Trophoblast cell (in vitro differentiated cells and primary cell): ENCODE measurements around the gene SCAF1.
A peak's percentile ranks its signal among the peaks of the same experiment; 100 is the strongest.

Experiments
- DNase-seq, 2 donors: peaks; one replicate each; pipeline ENCODE4 v3.0.0-alpha.2; 2016
- H2AFZ ChIP-seq: 2 replicates; pipeline ENCODE4 v1.6.1; 2013; ENCODE audit warnings: low read length, moderate library complexity, mild to moderate bottlenecking; ENCODE audit not compliant: insufficient read depth, poor library complexity
- H2AK5ac ChIP-seq: 2 replicates; pipeline ENCODE4 v1.6.1; 2013; ENCODE audit warnings: mild to moderate bottlenecking, low read length
- H2BK120ac ChIP-seq: 2 replicates; pipeline ENCODE4 v1.6.1; 2013; ENCODE audit warnings: low read length, mild to moderate bottlenecking, moderate library complexity; ENCODE audit not compliant: insufficient read depth, poor library complexity
- H2BK12ac ChIP-seq: 2 replicates; pipeline ENCODE4 v1.6.1; 2013; ENCODE audit warnings: mild to moderate bottlenecking, low read length, moderate library complexity
- H2BK5ac ChIP-seq: 2 replicates; pipeline ENCODE4 v1.6.1; 2013; ENCODE audit warnings: low read length, low read depth, moderate library complexity, mild to moderate bottlenecking; ENCODE audit not compliant: poor library complexity
- H3K14ac ChIP-seq: 2 replicates; pipeline ENCODE4 v1.6.1; 2013; ENCODE audit warnings: mild to moderate bottlenecking, low read length
- H3K18ac ChIP-seq: 2 replicates; pipeline ENCODE4 v1.6.1; 2013; ENCODE audit warnings: mild to moderate bottlenecking, low read length
- H3K23ac ChIP-seq: 2 replicates; pipeline ENCODE4 v1.6.1; 2013; ENCODE audit warnings: low read length
- H3K27ac ChIP-seq: 2 replicates; pipeline ENCODE4 v1.5.1; 2013; ENCODE audit warnings: low read depth, mild to moderate bottlenecking, inconsistent platforms, low read length, moderate library complexity
- H3K27me3 ChIP-seq: 2 replicates; pipeline ENCODE4 v1.6.1; 2013; ENCODE audit warnings: inconsistent platforms, mild to moderate bottlenecking, low read length, moderate library complexity; ENCODE audit not compliant: insufficient read depth
- H3K36me3 ChIP-seq, 2 experiments: 1 replicate in 1 of 2; 2 replicates in 1 of 2; pipeline ENCODE4 v1.6.1; 2013; ENCODE audit warnings: low read length in 2 of 2, mild to moderate bottlenecking in 2 of 2, moderate library complexity in 1 of 2; ENCODE audit not compliant: insufficient read depth in 2 of 2, control insufficient read depth in 1 of 2
- H3K4ac ChIP-seq: 2 replicates; pipeline ENCODE4 v1.6.1; 2013; ENCODE audit warnings: low read depth, mild to moderate bottlenecking, low read length, moderate library complexity
- H3K4me1 ChIP-seq, 2 experiments: 1 replicate in 1 of 2; 2 replicates in 1 of 2; pipeline ENCODE4 v1.6.1; 2013; ENCODE audit warnings: low read length in 2 of 2, mild to moderate bottlenecking in 2 of 2, moderate library complexity in 1 of 2; ENCODE audit not compliant: insufficient read depth in 2 of 2, control insufficient read depth in 1 of 2
- H3K4me2 ChIP-seq: 2 replicates; pipeline ENCODE4 v1.6.1; 2013; ENCODE audit warnings: inconsistent platforms, mild to moderate bottlenecking, low read length, moderate library complexity
- H3K4me3 ChIP-seq: 2 replicates; pipeline ENCODE4 v1.5.1; 2013; ENCODE audit warnings: mild to moderate bottlenecking, low read depth, low read length, inconsistent platforms
- H3K79me1 ChIP-seq: one replicate; pipeline ENCODE4 v1.6.1; 2013; ENCODE audit warnings: low read length
- H3K79me2 ChIP-seq: 2 replicates; pipeline ENCODE4 v1.6.1; 2013; ENCODE audit warnings: low read length, mild to moderate bottlenecking; ENCODE audit not compliant: control insufficient read depth, insufficient read depth, poor library complexity
- H3K9ac ChIP-seq: 2 replicates; pipeline ENCODE4 v1.6.1; 2013; ENCODE audit warnings: mild to moderate bottlenecking, low read length
- H3K9me3 ChIP-seq: 2 replicates; pipeline ENCODE4 v1.6.1; 2013; ENCODE audit warnings: low read depth, mild to moderate bottlenecking, control low read depth, inconsistent platforms, low read length; ENCODE audit not compliant: insufficient read depth
- H4K12ac ChIP-seq: 2 replicates; pipeline ENCODE4 v1.6.1; 2013; ENCODE audit warnings: low read depth, mild to moderate bottlenecking, low read length, moderate library complexity
- H4K8ac ChIP-seq: 2 replicates; pipeline ENCODE4 v1.6.1; 2013; ENCODE audit warnings: low read depth, mild to moderate bottlenecking, low read length, moderate library complexity
- H4K91ac ChIP-seq: one replicate; pipeline ENCODE4 v1.6.1; 2013; ENCODE audit warnings: low read depth, mild to moderate bottlenecking, low read length, moderate library complexity
- WGBS: extraction: QIAGEN DNeasy Blood & Tissue Kit; methylation state at CpG from one replicate; pipeline ENCODE4 v1.1.7; 2013; ENCODE audit warnings: missing lambda C conversion rate; ENCODE audit not compliant: insufficient read length, insufficient coverage; ENCODE audit errors: extremely low coverage; 5-methylcytosine and 5-hydroxymethylcytosine counted together

The SCAF1 gene

GRCh38 chr19:49602806-49603205 lies 39.2 kb upstream of the SCAF1 start:
- H3K18ac ChIP-seq, result no peak overlapping the region
- H3K14ac ChIP-seq, result no peak overlapping the region
- no peak overlapping the region for H4K91ac ChIP-seq
- H2BK5ac ChIP-seq, result no peak overlapping the region
- no peak overlapping the region for H4K12ac ChIP-seq
- no peaks in the 10 kb centered on the region for H3K9me3 ChIP-seq
- no peak overlapping the region for H4K8ac ChIP-seq
- no peak overlapping the region for H2BK120ac ChIP-seq
- H3K4ac ChIP-seq, result no peak overlapping the region
- no peaks in the 10 kb centered on the region for H3K27me3 ChIP-seq
- no peak overlapping the region for H3K9ac ChIP-seq
- no peak overlapping the region for H3K27ac ChIP-seq
- no peak for DNase-seq
- H3K79me2 ChIP-seq, result peaks cover 2% of the 10 kb centered on the region
- no peaks in the 10 kb centered on the region for H3K4me1 ChIP-seq
- H3K23ac ChIP-seq, result no peak overlapping the region
- no peak overlapping the region for H2AFZ ChIP-seq
- H3K36me3 ChIP-seq, result peaks cover 77 to 79% of the 10 kb centered on the region in 2 experiments
- no peak overlapping the region for H2AK5ac ChIP-seq
- H2BK12ac ChIP-seq, result no peak overlapping the region
- WGBS, result no CpG with 5 or more reads among the region's 2 CpGs
- H3K4me2 ChIP-seq, result no peak overlapping the region
- H3K4me3 ChIP-seq, result no peak overlapping the region
- no peaks in the 10 kb centered on the region for H3K79me1 ChIP-seq

GRCh38 chr19:49605605-49606004 lies 36.4 kb upstream of the SCAF1 start:
- H3K36me3 ChIP-seq, result peaks cover 72 to 79% of the 10 kb centered on the region in 2 experiments
- H3K9ac ChIP-seq, result no peak overlapping the region
- no peak overlapping the region for H3K23ac ChIP-seq
- H4K8ac ChIP-seq, result no peak overlapping the region
- H3K4ac ChIP-seq, result no peak overlapping the region
- no peaks in the 10 kb centered on the region for H3K27me3 ChIP-seq
- no peak overlapping the region for H4K12ac ChIP-seq
- H3K14ac ChIP-seq, result no peak overlapping the region
- H2AFZ ChIP-seq, result no peak overlapping the region
- no peak overlapping the region for H2BK120ac ChIP-seq
- H3K4me3 ChIP-seq, result no peak overlapping the region
- H3K4me1 ChIP-seq, result no peaks in the 10 kb centered on the region
- H3K4me2 ChIP-seq, result no peak overlapping the region
- no peak overlapping the region for H2BK5ac ChIP-seq
- no peaks in the 10 kb centered on the region for H3K79me1 ChIP-seq
- H3K27ac ChIP-seq, result no peak overlapping the region
- H3K79me2 ChIP-seq, result peaks cover 4% of the 10 kb centered on the region
- H3K18ac ChIP-seq, result no peak overlapping the region
- WGBS, result no CpG with 5 or more reads among the region's 7 CpGs
- DNase-seq, result no peak
- H4K91ac ChIP-seq, result no peak overlapping the region
- no peak overlapping the region for H2BK12ac ChIP-seq
- no peaks in the 10 kb centered on the region for H3K9me3 ChIP-seq
- H2AK5ac ChIP-seq, result no peak overlapping the region

DNA sequence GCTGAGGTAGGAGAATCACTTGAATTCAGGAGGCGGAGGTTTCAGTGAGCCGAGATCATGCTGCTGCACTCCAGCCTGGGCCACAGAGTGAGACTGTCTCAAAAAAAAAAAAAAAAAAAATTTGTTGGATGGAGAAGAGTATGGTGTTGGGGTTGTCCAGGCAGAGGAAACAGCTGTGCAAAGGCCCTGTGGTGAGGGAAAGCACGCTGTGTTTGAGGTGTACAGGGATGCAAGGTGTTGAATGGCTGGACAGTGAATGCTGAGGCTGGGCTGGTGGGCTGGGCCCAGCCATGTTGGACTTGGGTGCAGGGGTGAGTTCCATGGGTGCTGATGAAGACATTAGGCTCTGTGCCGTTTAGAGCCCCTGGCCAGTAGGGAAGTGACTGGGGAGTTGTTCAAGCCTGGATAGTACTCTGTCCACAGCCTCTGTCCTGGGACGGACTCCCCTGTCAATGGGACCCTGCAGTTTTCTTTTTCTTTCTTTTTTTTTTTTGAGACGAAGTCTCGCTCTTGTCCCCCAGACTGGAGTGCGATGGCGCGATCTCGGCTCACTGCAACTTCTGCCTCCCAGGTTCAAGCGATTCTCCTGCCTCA lies 32.4 kb upstream of the SCAF1 start:
- H2BK120ac ChIP-seq, result no peak overlapping the region
- H3K4ac ChIP-seq, result peak overlapping the region; percentile 27
- H3K4me1 ChIP-seq, result peaks cover 2 to 3% of the 10 kb centered on the region in 2 experiments
- H2AK5ac ChIP-seq, result no peak overlapping the region
- H2BK12ac ChIP-seq, result no peak overlapping the region
- H3K4me2 ChIP-seq, result no peak overlapping the region
- no peak overlapping the region for H2AFZ ChIP-seq
- H3K27ac ChIP-seq, result no peak overlapping the region
- H3K4me3 ChIP-seq, result no peak overlapping the region
- H3K9me3 ChIP-seq, result peaks cover 2% of the 10 kb centered on the region
- H4K12ac ChIP-seq, result no peak overlapping the region
- H4K91ac ChIP-seq, result no peak overlapping the region
- H3K36me3 ChIP-seq, result peaks cover 51 to 60% of the 10 kb centered on the region in 2 experiments
- H2BK5ac ChIP-seq, result no peak overlapping the region
- peaks cover 4% of the 10 kb centered on the region for H3K79me2 ChIP-seq
- WGBS, result no CpG with 5 or more reads among the region's 12 CpGs
- no peaks in the 10 kb centered on the region for H3K79me1 ChIP-seq
- no peak overlapping the region for H4K8ac ChIP-seq
- peak overlapping the region; percentile 38 for H3K18ac ChIP-seq
- no peak for DNase-seq
- no peak overlapping the region for H3K23ac ChIP-seq
- no peak overlapping the region for H3K14ac ChIP-seq
- no peak overlapping the region for H3K9ac ChIP-seq
- H3K27me3 ChIP-seq, result no peaks in the 10 kb centered on the region

GRCh38 chr19:49613374-49613773 lies 28.6 kb upstream of the SCAF1 start:
- Histone ChIP-seq H3K4ac (no peak overlapping the region), H3K23ac (no peak overlapping the region), H3K4me3 (no peak overlapping the region), H2BK5ac (no peak overlapping the region), H3K79me1 (no peaks in the 10 kb centered on the region), H2BK12ac (no peak overlapping the region), H3K36me3 (peaks cover 56 to 63% of the 10 kb centered on the region in 2 experiments), H2AK5ac (no peak overlapping the region), H2AFZ (no peak overlapping the region), H3K9ac (no peak overlapping the region), H4K8ac (no peak overlapping the region), H3K4me2 (no peak overlapping the region), H3K4me1 (peaks cover 2 to 3% of the 10 kb centered on the region in 2 experiments), H4K12ac (no peak overlapping the region), H3K18ac (no peak overlapping the region), H3K79me2 (peaks cover 2% of the 10 kb centered on the region), H3K14ac (no peak overlapping the region), H3K27ac (no peak overlapping the region), H2BK120ac (no peak overlapping the region), H3K27me3 (no peaks in the 10 kb centered on the region), H4K91ac (no peak overlapping the region), H3K9me3 (peaks cover 2% of the 10 kb centered on the region)
- no CpG with 5 or more reads among the region's 4 CpGs for WGBS
- DNase-seq, result peak in 1 of 2 donors; percentile 5
